Measurements from ENCODE around the gene ATG7.

ATG7 gene

GRCh38 chr3:11606865-11607440, 334.8 kb downstream of the ATG7 start:
- Histone ChIP-seq H3K79me2 (ENCODE audit: control insufficient read depth, low read length) (peaks cover 96% of the 10 kb centered on the region), H3K9me3 (ENCODE audit: control insufficient read depth, insufficient read depth, low read length) (no peaks in the 10 kb centered on the region), H3K9me2 (replicated peaks; ENCODE audit: control insufficient read depth, low read length) (no peaks in the 10 kb centered on the region), H3F3A (ENCODE audit: control insufficient read depth, insufficient read depth) (peaks cover 35% of the 10 kb centered on the region), H3K27me3 (ENCODE audit: control insufficient read depth, low read length) (no peaks in the 10 kb centered on the region), H4K20me1 (ENCODE audit: control insufficient read depth, insufficient read depth, low read depth, low read length) (no peaks in the 10 kb centered on the region), H3K4me1 (ENCODE audit: control insufficient read depth, low read length) (peaks cover 94% of the 10 kb centered on the region), H3K36me3 (ENCODE audit: control insufficient read depth, low read length) (peaks cover 46% of the 10 kb centered on the region), H3K27ac (ENCODE audit: low read depth, low read length) (peak overlapping the region; percentile 76), H3K4me2 (ENCODE audit: low read length) (peak overlapping the region; percentile 40), H3K4me3 (ENCODE audit: low read length) (no peak overlapping the region)
- TF ChIP-seq CTCF (IDR thresholded peaks at IDR 0.05; ENCODE audit: low read depth, low read length, poor library complexity, severe bottlenecking) = no peak
- TF ChIP-seq EZH2phosphoT487 (IDR thresholded peaks at IDR 0.05; ENCODE audit: borderline replicate concordance, low read length) = no peak

Data from DOHH2 (cell line).